GM15510 (cell line): ENCODE measurements around the gene AQP5.

ENCODE experiments used
- POLR2A ChIP-seq: IDR thresholded peaks from 3 replicates; pipeline ENCODE4 v1.6.1; 2011; ENCODE audit warnings: borderline replicate concordance; ENCODE audit not compliant: insufficient read length; ENCODE audit errors: extremely low read depth

Gene AQP5

DNA sequence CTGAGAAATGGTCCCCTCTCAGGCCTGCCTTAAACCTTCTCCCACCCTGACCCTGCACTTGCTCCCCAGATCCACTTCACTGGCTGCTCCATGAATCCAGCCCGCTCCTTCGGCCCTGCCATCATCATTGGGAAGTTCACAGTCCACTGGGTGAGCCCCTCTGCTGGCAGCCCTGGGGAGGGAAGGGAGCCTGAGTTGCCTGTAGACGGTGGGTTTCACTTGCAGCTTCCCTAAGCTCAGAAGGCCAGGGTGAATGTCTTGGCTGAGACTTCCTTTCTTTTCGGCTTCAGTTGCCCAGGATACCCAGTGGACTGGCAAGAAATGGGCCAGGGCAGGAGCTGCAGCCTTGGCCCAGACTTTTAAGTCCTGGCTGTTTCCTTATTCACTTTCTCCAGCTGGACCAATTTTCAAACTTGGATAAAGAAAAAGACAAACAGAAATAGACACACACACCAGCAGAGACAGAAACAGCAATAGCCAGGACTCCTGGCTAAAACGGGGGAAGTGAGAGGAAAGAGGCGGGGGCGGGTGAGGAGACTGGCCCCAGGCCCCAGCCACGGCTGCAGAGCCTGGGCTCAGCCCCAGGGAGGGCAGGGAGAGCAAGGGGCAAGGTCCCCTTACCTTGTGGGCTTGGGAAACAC, 13.1 kb downstream of the AQP5 start:
- TF ChIP-seq POLR2A: no peak

DNA sequence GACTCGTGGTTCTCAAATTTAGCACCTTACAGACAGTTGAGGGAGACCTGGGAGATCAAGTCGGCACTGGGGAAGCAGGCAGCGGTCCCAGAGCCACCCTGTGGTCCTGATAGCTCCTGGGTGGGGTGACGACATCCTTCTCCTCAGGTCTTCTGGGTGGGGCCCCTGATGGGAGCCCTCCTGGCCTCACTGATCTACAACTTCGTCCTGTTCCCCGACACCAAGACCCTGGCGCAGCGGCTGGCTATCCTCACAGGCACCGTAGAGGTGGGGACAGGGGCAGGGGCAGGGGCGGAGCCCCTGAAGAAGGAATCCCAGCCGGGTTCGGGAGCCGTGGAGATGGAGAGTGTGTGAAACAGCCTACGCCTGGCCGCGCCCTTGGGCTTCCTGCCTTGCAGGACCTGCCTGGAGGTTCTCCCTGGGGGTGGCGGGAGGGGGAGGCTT, 13.7 kb downstream of the AQP5 start:
- TF ChIP-seq POLR2A: no peak

DNA sequence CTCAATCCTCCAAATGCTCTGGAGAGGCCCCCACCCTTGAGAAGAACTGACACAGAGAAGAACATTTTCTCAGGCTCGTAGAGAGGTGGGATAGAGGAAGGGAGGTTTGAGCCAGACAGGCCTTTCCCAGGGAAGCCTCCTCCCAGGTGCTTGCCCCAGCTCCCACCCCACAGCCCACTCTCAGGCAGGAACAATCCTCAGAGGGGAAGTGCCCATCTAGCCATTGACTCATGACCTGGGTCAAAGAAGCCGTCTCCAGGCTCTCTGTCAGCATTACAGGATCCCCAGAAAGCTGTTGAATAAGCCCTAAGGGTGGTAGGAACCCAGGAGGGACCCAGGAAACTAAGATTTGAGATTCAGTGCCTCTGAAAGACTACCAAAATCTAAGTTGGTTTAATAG, 14.9 kb downstream of the AQP5 start:
- no peak for TF ChIP-seq POLR2A

DNA sequence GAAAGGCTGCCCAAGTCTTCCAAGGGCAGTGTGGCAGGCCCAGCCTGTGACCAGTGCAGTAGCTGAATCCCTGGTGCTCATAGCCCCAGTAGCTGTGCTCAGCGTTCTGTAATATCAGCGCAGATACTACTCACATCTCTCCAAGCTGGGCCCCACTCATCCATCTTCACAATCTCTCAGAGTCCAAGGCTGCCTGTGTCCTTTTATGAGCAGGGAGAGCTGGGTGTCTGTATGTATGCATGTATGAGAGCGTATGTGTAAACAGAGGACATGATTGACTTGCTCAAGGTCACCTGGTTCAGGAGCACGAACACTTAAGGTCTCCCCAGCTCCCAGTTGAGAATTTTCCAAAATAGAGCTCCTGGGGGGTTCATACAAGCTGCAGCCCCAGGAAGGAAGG, 16.5 kb downstream of the AQP5 start:
- no peak for TF ChIP-seq POLR2A

DNA sequence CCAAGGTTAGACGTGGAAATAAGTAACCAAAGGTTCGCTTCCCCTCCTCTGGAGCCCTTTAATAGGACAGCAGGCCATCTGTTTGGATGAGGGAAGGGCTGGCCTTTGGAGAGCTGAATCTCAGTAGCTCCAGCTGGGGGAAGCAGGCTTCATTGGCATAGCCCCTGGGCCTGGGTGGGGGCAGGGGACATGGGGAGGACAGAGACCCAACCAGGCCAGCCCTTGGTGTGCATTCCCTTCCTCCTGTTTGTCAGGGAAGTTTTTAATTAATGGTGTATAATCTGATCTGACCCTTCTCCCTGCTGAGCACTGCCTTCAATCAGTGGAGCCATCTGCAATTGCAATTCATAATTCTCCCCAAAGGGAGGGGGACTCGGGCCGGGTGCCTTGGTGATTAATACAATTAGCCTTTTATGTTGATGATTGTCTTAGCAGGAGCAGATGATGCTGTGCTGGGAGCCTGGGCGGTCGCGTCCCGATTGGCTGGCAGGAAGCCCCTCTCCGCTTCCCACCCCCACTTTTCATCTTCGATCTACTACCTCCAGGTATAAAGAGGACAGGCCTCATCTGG, 17.4 kb downstream of the AQP5 start:
- no peak for TF ChIP-seq POLR2A

DNA sequence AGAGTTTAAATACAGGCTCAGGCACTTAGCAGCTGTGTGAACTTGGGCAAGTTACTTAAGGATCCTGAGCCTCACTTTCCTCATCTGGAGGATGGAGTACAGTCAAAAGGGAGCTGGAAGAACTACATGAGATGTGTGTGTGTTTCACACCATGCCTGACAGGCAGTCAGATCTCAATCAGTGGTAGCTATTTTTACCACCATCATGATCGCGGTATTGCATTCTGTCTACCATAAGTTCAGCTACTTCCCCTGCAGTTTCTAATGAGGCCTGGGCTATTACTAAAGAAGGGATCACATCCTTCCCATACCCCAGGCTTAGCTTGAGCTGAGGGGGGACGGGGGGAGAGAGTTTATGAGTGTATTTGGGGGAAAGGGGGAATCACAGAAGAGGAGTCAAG, 18.1 kb downstream of the AQP5 start:
- no peak for TF ChIP-seq POLR2A

DNA sequence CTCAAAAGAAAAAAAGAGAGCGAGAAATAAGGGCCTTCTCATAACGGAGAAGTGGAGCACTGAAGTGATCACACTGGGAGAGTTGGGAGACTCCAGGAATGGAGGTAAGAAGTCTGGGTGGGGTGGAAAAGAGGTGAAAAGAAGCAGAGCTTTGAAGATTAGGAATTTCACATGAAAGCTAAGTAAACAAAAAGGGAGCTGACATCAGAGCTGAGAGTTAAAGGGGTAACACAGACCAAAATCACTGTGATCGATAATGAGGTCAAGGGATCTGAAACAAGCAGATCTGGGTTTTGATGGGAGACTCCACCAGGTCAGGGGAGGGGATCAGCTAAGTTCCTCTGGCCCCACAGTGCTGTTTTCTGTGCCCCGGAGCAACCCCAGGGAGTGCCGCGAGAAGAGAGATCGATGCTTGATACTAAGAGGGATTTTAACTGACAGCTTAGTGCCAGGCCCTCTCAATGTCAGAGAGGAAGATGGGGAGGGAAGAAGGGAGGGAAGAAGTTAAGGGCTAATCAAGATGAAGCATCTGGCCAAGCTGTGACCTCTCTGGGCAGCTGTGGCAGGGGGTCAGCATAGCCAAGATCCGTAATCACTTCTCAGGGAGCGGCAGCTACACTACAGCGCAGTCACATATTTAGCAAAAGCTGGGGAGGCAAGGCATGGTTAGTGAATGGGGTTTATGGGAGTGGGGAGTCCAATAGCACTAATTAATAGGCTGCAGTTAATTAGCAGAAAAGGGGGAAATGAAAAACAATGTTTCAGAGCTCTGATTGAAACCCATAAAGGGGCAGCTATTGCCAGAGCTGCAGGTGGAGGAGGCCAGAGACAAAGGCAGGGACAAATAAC, 19.1 kb downstream of the AQP5 start:
- no peak for TF ChIP-seq POLR2A

DNA sequence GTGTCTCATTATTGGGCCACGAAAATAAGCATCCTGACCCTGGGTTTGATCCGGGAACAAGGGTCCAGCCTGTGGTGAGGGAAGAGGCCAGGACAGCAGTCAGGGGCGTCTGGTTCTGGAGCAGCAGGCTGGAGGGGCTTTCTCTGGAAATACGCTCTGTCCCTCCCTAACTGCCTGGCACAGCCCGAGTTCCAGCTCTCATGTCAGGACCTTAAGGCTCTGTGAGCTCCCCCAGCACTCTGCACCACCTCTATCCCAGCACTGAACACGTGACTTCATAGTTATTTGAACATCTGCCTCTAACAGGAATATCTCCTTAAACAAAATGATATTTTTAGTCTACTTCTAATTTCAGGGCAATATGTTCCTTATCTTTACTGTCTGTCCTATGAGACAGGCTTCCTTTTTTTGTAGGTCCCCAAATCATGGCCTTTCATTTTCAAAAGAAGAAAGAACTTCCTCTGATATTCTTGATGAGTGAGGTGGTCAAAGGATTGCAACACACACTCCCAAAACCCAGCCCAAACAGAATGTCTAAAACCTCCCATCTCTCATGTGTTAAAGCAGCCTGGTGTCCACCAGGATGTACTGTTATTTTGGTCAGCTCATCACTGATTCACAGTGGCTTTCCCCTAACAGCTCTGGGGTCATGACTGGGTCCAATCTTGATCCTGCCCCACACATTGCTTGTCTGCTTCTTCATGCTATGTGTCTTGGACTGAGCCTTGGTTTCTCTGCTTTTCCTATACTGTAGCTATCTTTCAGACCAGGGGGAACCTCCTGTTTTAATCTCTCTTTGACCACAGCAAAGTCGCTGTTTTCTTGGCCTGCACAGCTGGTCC, 20.8 kb downstream of the AQP5 start:
- no peak for TF ChIP-seq POLR2A

DNA sequence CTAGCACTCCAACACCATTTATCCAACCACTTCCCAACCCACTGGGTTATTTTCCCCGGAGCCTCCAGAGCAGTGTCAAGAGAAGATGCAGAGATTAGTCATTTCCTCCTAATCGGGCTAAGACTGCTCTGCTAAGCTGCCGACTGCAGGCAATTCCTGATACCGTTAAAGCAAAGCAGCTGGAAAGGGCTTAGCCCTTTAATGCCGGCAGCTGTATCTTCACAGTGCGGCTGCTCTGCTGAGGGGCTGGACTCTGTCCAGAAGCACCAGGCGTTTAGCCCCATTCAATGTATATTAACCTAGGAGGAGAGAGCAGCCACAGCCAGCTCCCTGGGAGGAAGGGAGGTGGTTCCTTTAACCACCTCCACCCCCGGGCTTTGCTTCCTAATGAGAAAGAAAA, 22.2 kb downstream of the AQP5 start:
- TF ChIP-seq POLR2A: no peak

DNA sequence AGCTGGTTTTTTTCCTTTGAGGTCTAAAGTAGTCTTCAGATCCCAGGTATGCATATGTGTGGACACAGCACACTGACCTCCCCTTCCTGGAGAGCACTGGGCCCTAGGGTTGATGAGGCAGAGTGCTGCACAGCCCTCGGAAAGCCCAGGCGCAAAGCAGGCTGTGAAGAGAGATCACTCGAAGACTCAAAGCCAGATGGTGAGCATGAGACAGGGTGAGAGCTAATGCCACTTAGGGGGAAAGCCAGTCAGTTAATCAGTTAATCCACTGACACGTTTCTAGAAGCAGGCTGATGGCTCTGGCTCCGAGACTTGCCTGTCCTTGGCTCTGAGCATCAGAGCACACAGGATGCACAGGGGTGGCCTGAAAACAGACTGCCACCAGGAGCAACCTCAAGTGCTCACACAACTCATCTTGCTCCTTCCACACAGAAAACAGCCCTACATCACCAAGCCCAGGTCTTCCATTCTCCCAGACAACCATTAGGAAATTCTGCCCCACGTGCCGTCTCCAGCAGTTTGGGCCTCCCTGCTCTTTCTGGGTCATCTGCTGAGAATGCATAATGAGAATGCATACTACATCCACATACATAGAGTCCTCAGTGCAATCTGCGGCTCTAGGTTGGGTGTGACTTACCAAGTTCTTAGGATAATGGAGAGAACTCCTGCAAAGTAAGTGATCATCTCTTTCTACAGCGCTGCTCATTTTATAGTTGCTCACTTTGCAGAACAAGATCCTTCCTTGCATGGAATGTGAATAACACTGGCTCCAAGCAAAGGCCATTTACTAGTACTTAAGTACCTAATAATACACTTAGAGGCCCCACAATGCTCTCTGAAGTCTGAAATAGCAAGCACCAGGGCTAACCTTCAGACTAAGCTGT, 23.0 kb downstream of the AQP5 start:
- TF ChIP-seq POLR2A: no peak

DNA sequence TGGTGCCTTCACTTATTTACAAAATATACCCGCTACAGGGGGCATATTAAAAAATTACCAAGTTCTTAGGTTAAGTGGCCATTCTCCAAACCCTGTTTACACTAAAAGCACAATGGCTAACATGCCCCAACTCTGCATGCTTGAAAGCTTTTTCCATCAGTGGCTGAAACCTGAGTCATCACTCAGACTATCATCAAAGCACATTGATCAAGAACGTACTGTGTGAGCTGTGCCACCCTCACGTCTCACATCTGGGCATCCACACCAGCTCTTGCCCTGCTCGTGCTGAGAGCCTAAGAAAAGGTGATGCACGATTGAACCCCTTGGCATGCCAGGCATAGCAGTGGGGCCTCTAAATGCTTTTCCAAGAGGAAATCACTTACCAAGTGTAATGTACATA, 24.3 kb downstream of the AQP5 start:
- no peak for TF ChIP-seq POLR2A

DNA sequence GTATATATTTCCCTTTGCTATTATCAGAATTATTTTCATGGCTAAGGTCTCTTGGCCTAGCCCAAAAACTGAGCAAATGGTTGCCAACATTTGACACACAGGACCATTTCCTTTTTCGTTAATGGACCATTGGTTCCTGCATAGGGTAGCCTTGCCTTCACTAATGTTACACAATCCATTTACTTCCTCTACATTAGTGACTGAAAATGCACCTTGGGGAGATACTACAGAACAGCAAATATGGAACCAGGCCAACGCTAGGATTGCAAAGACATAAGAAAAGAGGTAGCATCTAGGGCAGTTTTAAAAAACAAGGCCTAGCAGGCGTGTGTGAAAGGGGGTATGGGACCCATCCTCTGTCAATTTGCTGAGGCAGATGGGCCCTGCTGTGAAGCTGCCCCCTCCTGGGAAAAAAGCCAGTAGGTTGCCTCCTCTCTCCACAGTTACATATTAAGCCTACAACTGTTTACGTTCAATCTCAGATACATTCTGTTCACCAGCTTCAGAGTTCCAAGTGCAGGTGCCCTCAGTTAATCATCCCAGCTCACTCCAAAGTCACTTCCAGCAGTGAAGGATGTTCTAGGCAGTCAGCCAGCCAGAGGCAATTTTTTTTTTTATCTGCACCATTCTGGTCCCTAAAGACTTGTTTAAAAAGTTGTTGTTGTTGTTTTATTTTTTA, 26.1 kb downstream of the AQP5 start:
- TF ChIP-seq POLR2A: no peak

DNA sequence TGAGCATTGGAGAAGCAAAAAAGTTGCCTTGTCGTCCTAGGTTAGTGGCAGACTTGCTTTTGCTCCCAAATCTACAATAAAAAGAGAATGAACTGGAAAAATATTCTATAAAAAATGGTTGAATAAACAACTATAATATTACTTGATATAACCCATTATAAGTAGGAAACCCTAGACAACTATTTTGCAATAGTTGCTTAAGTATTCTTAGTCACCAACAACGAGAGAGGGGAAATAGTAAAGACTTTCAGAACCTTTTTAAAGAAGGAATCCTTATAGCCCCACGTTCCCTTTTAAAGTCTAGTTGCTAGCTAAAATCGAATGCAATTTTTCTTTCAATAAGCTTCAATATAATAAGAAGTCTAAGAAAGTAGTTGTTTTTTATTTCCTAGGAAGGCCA, 28.6 kb downstream of the AQP5 start:
- no peak for TF ChIP-seq POLR2A

DNA sequence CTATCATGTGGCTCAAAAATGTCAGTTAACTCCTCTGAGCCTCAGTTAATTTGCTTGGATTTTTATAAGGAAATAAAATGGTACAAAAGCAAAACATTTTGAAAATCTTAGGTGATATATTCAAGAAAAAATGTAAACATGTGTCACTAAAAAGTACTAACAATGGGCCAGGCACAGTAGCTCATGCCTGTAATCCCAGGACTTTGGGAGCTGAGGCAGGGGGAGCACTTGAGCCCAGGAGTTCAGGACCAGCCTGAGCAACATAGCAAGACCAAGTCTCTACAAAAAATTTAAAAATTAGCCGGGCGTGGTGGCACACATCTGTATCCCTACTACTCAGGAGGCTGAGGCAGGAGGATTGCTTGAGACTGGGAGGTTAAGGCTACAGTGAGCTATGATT, 36.8 kb downstream of the AQP5 start:
- TF ChIP-seq POLR2A: no peak

DNA sequence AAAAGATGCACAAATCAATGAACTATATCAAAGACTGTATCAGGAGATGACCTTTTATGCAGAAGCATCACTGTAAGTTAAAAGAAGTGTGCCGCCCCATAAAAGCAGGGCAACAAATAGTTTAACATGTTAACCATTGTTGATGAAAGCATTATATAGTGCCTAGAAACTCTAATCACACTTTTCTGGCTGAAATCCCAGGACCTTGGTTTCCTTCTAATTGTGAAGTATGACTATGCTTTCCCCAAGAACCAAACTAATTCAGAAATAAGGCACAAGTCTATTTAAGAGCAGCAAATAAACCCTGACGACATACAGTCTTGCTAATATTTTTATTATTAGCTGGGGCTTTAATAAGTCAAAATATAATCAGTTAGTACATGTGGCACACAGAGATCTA, 41.9 kb downstream of the AQP5 start:
- no peak for TF ChIP-seq POLR2A
